ENCODE measurements around the gene SBDS.
"Not testable (repeated sequence)": the region's sequence is repeated elsewhere in the genome, so short reads cannot be mapped to it uniquely, and the experiment has no call there.

SBDS gene

DNA sequence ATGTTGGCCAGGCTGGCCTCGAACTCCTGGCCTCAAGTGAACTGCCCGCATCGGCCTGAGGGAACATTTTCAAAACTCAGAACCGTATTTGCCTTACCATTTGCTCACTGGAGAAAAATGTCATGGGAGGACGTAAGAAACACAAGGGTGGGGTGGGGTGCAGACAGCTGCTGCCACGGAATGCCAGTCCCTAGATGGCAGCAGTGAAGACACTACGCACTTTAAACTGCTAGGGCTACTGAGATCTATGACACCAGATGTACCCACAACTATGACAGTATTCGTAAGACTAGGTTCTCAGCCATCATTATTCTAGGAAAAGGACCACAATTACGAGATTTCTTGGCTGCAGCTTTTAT is 716 bp downstream of the SBDS start:
- peak; percentile 12 for DNase-seq

DNA sequence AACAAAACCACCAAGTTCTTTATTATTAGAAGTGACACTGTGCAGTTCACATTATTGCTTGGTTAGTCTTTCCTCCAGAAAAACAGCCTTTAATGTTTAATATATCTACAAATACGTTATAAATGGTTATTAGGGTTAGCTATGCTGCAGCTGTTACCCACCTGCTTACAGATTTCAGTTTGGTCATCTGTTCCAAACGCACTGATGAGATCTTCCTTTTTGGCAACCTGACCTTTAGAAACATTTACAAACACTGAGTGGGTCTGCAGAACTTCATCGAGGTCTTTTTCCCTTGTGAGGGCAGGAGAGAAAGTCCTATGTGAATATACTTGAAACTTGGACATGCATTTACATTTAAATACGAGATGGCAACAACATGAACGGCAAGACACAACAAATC is 1.3 kb downstream of the SBDS start:
- DNase-seq: not testable (repeated sequence)

DNA sequence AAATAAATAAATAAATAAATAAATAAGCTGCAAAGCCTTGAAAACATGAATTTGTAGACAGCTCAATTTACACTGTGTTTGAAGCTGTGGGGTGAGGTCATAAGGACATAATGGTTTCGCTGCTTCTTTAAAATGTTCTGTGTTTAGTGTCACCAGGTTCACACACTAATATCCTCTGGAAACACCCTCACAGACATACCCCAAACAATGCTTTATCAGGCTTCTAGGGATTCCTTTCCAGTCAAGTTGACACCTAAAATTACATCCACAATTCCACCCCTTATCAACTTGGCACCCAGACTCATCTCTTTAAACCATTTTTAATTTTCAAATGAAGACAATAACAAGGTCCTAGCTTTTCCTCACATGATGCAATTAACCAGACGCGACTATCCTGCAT is 5.8 kb downstream of the SBDS start:
- DNase-seq: not testable (repeated sequence)

DNA sequence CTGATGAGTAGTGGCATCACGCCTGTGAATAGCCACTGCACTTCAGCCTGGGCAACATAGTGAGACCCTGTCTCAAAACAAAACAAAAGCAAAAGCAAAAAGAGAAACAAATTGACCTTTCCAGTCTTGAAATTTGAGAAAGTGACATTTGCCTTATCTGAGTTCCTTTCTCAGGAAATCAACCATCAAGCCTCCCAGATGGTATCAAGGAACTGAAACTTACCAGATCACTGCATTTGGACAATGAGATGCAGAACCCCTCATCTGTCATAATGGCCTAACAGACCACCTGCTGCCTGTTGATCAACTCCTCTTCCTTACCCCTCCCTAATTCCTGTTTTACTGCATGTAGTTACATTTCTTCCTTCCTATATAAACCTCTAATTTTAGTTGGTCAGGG is 15.1 kb downstream of the SBDS start:
- DNase-seq: not testable (repeated sequence)

DNA sequence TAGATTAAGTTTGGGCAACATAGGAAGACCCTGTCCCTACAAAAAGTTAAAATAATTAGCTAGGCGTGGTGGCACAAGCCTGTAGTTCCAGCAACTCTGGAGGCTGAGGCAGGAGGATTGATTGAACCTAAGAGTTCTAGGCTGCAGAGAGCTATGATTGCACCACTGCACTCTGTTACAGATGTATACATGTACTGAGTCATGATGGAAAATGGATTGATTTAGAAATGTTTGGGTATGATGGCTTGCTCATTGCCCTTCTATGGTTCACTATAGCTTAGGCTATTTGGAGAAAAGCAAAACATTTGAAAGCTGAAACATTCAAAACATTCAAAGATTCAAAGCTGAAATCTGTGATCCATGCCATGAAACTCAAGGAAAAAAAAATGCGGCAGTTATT is 16.4 kb downstream of the SBDS start:
- not testable (repeated sequence) for DNase-seq

DNA sequence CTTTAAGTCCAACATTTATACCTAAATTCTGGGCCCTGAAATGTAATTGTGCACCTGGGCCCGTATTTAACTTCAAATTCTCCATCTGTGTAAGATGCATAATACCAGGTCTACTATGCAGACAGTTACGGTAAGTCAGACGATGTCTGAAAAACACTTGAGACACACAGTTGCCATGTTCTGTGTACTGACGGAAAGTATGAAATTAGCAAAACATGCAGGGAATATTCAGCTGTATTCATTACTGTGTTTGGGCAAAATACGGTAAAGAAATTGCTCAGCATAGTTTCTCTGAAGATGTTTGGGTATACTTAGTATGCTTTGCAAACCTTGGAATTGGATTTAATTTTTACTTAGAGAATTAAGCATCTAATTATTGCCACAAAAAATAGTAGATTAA is 17.1 kb downstream of the SBDS start:
- not testable (repeated sequence) for DNase-seq

DNA sequence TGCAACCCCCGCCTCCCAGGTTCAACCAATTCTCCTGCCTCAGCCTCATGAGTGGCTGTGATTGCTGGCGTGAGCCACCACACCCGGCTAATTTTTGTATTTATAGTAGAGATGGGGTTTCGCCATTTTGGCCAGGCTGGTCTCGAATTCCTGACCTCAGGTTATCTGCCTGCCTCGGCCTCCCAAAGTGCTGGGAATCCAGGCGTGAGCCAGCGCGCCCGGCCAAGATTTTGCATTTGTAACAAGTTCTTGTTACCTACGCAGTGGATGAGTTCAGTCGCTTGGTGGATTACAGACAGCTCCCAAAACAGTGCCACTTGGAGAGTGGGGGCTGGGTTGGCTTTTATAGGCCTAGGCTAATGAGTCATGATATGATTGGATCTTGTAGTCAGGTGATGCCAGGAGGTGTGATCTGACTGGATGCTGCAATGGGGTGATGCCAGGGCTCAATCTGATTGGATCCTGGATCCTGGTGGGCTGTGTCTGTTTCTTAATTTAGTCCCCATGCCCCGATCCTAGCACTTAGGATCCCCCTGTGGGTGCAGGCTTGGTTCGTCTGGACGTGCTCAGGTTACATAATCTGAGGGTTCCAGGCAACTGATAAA is 20.3 kb downstream of the SBDS start:
- no peak for DNase-seq

DNA sequence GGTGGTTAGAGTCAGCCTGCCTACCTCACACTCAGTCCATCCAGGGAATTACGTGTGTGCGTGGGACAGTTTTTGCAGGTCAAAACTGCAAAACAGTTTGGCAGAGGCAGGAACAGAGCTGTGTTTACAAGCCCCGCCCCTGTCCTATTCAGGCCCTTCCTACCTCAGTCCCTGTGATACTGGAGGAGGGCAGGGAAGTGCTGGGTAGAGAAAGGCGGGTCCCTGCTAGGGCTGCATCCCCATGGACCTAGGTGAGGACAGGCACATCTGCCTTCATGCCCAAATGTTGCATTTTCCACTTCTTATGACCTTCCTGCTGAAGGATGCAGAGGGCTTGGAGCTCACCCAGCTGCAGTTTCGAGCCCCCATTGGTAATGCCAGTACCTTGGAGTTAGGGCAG is 25.1 kb downstream of the SBDS start:
- DNase-seq: no peak

DNA sequence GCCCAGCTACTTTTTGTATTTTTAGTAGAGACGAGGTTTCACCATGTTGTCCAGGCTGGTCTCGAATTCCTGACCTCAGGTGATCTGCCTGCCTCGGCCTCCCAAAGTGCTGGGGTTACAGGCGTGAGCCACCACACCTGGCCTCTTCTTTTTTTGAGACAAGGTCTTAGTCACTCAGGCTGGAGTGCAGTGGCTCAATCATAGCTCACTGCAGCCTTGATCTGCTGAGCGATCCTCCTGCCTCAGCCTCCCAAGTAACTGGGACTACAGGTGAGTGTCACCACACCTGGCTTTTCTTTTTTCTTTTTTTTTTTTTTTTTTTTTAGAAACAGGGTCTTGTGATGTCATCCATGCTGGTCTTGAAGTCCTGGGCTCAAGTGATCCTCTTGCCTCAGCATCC is 26.4 kb downstream of the SBDS start:
- not testable (repeated sequence) for DNase-seq

DNA sequence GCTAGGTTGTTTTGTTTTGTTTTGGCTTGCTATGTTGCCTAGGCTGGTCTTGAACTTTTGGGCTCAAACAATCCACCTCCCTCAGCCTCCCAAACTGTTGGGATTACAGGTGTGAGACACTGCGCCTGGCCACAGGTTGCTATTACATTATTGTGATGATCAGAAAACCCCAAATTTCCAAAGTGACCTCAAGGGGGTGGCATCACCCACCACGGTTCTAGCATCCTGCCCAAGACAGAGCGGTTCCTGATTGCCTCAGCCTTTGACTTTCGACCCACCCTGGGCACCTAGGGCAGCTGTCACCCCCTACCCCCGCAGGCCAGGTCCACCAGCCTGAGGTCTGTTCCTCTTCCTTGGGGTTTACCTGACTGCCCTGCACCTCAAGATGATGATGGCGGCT is 28.4 kb downstream of the SBDS start:
- no peak for DNase-seq

DNA sequence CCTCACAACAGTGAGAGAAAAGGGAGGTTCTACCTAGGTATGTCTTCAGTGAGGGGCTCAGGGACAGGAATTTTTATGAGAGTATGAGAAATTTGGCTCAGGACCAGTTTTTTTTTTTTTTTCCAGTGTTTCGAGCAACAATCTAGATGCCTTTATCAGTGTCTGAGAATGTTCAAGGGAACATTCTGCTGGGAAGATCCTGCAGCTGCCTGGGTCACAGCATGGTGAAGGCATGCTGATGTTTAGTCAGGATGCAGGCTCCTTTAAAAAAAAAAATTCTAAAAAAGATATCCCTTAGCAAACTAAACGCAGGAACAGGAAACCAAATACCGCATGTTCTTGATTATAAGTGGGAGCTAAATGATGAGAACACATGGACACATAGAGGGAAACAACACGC is 31.0 kb downstream of the SBDS start:
- DNase-seq: no peak

DNA sequence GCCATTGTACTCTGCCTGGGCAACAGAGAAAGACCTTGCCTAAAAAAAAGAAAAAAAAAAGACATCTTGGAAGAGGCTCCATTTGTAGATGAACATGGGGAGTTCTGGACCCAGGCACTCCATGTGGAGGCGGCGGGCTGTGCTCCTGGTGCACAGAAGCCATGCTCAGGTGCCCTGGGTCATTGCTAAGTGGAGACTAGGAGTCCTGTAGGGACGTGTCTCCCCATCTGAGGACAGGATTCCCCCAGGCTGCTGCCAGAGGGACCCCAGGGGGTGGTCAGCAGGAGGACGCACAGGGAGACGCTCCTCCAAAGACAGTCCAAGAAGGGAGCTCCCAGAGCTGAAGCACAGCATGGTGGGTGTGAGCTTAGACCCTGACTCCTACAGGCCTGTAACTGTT is 34.3 kb downstream of the SBDS start:
- DNase-seq: no peak

DNA sequence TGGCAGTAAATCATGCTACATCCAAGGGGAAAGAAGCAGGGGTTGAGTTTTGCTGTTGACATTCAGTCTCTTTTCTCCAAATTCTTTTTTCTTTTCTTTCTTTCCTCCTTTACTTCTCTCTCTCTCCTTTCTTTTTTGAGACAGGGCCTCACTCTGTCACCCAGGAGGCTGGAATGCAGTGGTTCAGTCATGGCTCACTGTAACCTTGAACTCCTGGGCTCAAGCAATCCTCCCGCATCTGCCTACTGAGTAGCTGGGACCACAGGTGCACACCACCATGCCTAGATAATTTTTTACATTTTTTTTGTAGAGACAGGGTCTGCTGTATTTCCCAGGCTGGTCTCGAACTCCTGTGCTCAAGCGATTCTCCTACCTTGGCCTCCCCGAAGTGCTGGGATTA is 35.2 kb downstream of the SBDS start:
- no peak for DNase-seq

DNA sequence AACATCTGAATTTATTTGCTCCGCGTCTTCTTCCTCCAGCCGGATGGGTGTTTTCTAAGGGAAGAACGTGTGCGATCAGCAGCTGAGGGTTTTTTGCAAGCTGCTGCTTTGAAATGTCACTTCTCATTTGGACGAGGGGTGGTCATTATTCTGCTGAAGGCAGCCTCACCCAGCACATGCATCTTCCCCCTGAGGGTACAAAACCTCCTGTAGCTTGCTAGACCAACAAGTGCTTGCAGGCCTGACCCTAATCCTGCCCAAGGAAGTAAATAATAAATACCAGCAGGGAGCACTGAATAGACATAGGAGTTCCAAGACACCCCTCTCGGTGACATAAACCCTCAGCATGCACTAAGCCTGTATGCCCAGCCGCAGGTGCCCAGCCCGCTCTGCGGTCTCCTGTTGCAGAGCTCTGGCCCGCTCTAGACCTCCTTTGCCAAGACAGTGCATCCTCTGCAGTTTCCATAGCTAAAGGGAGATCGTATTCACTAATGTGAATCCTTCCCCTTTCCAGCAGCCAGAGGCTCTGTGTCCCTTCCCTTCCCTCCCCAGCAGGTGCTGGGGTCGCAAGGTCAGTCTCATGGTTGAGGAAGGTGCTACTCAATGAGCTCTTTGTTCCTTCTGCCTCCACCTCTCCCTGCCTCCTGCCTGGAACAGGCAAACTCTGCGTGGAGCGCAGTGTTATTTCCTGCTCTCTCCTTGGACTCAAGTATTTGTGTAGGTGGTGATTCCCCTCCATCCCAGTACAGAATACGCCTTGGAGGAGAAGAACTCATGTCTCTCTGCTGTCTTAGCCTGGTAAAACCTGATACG is 36.6 kb downstream of the SBDS start:
- no peak for DNase-seq

DNA sequence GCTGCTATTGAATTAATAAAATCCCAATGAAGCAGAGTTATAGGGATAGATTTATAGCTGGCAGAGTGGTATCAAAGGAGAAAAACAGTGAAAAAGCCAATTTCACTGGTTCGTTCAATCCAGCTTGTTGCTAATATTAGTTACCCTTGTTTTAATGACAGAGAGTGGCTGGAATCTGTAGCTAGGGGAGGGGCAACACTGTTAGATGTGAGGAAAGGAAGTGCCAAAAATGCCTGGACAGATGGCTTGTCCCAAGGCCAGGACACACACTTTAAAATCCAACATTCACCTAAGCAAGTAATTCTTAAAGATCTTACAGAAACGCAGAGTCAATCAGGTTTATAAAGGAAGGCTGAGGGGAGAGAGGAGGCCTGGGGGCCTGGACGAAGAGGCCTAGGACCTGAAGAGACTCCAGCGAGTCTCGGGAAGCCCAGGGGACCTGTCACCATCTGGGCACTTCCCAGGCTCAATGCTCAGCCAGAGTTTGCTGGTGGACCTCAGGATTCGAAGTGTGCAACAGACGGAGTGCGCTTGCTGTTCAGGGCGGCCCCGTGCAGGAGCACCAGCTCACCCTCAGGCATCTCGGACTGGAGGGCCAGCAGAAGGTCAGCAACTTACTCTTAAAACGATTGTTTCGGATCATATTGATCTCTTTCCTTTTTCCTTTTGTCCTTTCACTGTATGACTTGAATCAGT is 37.6 kb downstream of the SBDS start:
- DNase-seq: no peak

DNA sequence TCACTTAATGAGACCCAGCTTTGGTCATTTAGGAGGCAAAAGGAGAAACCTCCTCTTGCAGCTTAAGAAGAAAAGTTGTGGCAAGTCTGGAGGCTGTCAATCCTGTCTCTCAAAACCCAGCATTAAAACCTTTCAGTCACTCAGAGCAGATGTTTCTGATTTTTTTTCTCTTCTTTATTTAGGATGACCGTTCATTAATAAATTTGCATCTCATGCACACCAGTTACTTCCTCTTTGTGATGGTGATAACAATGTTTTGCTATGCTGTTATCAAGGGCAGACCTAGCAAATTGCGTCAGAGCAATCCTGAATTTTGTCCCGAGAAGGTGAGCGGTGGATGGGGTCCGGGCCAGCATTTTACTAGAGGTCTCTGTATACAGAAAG is 42.4 kb downstream of the SBDS start:
- no peak for DNase-seq

DNA sequence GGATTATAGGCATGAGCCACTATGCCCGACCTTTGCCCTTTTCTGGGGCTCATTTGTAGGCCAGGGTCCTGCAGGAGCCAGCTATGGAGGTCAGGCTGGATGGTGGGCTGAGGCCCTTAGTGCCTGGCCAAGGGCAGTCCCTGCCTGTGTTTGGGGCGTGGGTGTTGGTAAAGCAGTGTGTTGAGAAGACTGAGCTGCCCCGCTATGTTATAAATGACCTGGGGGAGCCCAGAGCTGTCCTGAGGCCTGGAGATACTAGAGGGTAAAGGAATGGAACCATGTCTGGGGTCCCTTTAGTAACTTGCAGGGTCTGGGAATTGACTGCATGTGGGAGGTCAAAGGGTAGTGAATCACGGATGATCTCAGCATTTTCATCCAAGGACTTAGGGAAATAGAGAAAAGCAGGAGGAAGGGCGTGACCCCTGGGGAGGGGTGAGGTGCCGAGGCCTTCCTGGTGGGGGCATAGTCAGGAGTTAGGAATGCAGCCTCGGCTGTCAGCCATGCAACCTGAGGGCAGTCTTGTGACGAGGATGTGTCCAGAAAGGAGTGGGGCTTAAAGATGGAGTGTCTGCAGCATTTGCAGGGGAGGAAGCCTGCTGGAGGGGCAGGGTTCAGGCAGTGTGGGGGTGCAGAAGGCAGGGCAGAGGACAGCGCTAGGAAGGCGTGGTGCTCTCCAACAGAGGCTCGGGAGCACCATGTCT is 42.9 kb downstream of the SBDS start:
- no peak for DNase-seq

DNA sequence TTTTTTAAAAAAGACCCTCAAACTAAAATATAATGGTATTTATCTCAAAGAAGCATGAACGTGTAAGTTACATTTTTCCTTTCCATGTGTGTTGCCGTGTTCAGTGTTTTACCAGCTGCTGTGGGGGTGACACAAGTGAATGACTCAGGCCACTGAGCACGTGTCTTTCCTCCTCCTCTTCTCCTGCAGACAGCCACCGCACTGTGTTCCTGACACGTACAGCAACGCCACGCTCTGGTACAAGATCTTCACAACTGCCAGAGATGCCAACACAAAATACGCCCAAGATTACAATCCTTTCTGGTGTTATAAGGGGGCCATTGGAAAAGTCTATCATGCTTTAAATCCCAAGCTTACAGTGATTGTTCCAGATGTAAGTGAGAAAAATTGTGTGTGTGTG is 44.6 kb downstream of the SBDS start:
- DNase-seq: no peak

DNA sequence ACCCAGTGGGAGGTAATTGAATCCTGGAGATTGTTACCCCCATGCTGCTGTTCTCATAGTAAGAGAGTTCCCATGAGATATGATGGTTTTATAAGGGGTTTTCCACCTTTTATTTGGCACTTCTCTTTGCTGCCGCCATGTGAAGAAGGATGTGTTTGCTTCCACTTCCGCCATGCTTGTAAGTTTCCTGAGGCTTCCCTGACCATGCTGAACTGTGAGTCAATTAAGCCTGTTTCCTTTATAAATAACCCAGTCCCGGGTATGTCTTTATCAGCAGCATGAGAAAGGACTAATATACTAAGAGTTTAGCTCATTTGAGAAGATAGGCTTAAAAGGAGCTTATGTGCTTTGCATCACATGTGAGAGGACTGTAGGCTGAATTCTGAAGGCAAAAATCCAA is 45.1 kb downstream of the SBDS start:
- no peak for DNase-seq

DNA sequence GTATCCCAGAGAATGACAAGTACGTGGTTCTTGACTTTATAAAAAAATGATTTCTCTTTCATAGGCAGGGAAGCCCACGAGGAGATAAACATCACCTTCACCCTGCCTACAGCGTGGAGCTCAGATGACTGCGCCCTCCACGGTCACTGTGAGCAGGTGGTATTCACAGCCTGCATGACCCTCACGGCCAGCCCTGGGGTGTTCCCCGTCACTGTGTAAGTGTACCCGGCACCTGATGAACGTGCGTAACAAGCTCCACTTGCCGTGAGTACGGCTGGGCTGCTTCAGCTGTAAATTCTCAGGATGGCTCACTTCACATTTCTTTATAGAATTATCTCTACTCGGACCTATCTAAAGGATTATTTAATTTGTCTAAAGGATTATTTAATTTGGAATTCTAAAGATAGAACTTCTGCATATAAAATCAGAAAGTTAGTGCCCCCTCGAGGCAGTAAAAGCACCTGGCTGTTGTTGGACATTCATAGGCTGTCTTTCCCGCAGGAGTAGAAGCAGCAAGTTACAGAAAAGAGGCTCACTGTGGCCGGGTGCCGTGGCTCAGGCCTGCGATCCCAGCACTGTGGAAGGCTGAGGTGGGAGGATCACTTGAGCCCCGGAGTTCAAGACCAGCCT is 46.8 kb downstream of the SBDS start:
- no peak for DNase-seq

DNA sequence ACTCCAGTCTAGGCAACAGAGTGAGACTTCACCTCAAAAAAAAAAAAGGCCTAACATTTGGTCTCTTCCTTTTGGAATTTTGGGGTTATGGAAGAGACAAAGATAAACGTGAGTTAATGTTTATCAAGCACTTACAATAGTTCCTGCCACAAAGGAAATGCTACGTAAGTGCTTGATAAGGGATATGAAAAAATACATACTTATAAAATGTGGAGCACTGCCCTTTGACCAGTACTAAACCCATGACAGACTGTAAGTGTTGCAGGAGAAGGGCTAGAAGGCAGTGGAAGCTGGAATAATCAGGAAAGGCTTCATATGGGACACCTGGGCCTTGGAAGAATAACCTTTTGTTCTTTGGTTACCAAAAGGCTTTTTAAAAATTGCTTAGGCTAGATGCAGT is 48.8 kb downstream of the SBDS start:
- no peak for DNase-seq

DNA sequence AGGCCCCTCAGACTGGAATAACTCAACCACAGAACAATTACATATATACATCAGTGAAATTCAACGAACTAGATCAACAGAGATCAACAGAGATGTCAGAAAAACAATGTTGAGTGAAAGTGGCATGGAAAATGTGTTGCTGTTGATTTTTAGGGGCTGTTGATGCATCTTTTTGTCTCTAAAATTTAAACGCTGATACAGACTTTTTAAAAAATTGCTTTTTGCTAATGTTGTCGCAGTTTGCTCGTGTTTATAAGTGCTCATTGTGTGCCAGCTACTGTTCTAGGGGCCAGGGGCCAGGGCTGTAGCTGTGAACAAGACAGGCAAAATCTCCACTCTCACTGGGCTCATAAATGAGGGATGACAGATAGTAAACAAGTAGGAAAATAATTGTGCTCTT is 56.1 kb downstream of the SBDS start:
- no peak for DNase-seq

DNA sequence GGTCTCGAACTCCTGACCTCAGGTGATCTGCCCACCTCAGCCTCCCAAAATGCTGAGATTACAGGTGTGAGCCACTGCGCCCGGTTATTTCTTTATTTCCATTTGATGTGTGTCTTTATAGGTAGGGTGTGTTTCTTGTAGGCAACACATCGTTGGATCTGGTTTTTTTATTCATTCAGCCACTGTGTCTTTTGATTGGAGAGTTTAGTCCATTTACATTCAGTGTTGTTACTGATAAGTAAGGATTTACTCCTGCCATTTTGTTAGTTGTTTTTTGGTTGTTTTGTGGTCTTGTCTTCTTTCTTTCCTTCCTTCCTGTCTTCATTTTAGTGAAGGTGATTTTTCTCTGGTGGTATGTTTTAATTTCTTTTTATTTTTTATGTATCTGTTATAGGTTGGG is 57.4 kb downstream of the SBDS start:
- DNase-seq: no peak
